Measurements from ENCODE around the gene HDAC4. TPM values are rescaled to one million over a fixed set of nuclear protein-coding genes. Genes with fewer than 3 reads are reported as not detected.

HDAC4 gene
- total RNA-seq, 1 donor from 2014 or later: 18.3 TPM

DNA sequence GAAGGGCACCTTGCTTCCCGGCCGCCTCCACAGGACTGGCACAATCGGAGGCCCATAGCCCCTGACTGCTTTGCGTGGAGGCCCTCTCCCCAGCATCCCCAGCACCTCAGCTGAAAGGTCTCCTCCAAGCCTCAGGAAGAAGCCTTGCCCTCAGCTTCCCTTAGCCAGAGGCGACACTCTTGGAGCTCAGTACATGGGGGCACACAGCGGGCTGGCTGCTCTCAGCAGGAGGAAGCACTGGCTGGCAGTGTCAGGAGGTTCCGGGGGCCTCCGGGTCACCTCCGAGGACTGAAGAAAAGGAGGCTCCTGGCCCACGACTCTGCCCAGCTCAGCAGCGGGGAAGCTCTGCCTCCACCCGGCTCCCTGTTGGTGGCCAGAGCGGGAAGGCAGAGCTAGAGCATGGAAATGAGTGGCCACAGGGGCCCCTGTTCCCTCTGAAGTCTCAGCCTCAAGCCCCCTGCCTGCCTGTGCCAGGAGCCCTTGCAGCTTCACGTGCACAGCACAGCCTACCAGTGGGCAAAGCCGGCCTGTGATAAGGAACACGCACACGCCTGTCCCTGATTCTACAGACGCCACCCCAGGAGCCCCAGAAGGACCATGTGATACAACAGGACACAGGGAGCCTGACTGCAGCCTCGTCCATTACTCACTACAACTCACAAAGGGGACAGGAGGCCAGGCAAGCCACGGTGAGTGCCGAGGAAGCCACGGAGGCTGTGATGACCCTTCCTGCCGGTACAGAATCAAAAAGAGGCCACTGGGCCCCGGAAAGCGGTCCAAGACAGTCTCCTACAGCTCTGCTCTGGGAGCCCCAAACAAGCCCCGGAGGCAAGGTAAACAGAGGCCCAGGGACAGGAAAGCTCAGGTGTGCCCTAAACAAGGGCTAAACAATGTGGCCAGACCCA lies 15.5 kb downstream of the HDAC4 start:
- ATAC-seq: no peak
- DNase-seq (ENCODE audit: low spot score): no peak

DNA sequence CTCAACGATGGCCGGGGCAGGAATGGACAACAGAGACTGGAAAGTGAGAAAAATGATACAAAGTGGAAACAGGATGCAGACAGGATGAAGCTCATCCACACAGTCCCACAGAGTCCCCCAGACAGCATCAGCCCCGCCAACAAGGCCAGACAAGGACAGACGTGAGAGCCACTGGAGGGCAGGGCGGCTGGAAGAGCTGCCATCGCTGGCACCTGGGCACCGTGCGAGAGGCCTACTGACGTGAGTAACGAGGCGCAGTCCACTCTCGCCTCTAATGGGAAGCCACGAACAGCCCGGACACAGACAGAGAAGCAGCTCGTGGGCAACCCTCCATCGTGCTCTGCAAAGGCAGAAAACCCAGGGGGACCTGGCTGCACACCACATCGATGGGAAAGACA lies 17.1 kb downstream of the HDAC4 start:
- ATAC-seq (no peak), DNase-seq (ENCODE audit: low spot score) (no peak)

DNA sequence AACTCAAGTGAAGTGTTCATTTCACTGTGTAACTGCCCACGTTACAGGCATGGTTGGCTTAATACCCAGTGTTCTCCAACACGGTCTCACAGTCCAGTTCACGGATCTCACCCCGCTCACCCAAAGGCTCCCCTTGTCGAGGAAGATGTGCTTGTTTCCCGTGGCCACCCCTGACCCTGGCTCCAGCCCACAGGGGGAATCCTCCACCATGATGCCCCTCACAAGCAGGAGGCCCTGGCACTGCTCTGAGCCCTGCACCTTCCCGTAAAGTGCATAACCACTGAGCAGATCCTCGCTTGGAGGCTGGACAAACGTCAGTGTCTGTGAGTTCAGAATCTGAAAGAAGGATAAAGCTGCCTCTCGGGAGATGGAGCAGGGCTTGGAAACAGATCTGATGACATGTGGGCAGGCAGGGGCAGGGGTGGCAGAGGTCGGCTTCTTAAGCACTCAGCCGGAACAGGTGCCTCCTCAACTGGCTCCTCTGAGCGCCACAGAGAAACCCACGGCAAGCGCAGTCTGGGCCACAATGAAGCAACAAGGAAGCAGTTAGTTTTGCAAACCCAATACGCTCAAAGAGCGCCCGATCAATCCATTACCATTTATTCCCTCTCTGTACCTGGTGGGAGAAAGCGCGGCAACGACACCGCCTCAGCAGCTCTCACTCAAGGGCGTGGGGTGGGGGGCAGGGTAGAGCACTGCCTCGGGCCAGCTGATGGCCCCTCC lies 17.6 kb downstream of the HDAC4 start:
- ATAC-seq: no peak

DNA sequence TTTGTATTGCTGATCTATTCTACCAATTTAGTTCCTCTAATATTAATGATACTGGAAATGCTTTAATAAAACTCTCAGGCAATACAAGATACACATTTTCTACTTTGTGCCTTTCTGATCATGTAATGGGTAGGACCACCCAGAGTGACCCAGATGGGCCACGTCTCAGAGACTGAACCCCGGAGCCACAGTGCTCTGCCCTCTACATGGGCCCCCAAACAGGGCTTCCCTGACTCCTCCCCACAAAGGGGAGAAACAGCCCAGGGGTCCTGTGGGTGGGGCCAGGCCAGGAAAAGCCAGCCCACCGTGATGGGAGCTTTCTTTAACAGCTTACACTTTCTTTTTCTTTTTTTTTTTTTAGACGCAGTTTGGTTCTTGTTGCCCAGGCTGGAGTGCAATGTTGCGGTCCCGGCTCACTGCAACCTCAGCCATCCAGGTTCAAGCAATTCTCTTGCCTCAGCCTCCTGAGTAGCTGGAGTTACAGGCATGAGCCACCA lies 18.4 kb downstream of the HDAC4 start:
- no peak for DNase-seq (ENCODE audit: low spot score)
- ATAC-seq: no peak

More for the DNA sequence above, 17.6 kb downstream of the HDAC4 start:
- no peak for DNase-seq (ENCODE audit: low spot score)

DNA sequence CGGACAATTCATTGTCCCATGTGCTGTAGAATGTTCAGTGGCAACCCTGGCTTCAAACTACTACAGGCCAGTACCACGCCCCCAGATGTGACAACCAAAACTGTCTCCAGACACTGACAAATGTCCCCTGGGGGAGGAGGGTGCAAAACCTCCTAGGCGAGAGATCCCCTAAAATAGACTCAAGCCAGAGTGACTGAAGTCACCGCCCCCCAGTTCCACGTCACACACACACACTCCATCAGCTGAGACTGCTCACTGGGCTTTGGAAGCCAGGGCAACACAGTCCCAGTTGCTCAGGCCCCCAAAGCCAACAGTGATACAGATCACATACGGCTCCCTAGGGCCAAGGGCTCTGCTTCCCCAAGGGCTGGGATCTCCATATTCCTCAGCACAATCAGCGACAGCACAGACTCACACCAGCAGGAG lies 19.1 kb downstream of the HDAC4 start:
- DNase-seq (ENCODE audit: low spot score): no peak
- ATAC-seq: no peak

DNA sequence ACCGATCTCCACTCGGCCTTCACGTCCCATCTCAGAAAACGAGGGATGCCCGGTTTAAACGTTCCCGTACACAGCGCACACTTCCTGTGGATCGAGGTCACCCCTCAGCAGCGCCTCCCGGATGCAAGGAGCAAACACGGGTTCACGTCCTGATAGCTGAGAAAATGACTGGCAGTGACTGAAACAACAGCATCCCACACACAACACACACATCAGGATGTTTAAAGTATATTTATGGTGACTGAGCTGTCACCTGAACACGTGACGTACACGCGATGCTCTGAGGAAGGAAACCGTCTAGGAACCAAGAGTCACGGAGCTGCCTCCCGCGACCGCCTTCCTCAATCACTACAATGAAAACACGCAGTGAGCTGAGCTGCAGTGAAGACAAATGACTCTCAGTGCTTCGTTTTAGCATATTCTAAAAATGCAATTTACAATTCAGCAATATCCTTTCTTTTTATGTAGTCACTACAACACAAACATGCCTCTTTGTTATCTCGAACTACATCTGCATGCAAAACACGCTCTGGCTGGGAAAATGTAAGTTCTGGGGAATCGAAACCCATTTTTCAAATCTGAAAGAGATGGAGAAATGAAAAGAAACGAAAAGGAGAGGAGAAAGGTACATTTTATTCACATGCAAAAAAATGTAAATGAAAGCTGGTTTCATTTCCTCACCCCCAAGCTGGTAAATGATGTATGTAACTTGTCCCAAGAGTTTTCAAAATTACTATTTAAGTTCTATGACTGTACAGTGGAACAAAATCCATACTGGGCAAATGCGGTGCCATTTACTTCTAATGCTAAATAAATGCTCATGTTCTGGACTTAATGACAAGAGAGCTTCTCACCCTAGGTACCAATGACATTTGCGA lies 19.8 kb downstream of the HDAC4 start:
- no peak for ATAC-seq
- DNase-seq (ENCODE audit: low spot score): no peak

- DNase-seq (ENCODE audit: low spot score): no peak
- no peak for ATAC-seq
Measured at GRCh38 chr2:239379641-239380170, 21.1 kb downstream of the HDAC4 start.

DNA sequence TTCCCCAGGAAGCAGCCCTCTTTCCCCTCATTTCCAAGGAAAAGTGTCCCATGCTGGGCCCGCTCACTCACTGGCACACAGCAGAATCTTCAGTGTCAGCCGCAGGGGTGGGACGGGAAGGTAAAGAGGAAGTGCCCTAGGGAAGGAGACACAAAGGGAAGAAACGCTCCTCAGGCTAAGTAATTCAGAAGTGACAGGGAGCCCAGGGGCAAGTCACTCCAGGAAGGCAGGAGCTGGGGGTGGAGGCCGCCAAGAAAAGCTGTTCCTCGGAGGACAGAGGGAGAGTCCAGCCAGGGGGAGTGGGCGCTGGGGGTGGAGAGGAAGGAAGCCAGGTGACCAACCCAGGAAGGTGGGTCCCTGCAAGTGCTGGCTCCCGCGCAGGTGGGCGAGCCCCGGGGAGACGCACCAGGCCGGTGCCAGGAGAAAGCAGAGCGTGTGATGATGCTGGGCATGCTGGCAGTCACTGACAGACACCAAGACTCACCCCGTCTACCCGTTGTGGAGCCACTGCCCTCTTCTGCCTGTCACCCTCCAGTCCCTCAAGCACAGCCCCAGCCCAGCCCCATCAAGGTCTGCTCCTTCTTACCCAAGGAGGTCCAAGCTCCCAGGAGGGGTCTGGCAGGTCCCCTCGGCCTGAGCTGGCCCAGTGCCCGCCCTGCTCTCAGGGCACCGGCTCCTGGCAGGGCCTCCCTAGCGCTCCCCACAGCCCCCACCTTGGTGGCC lies 21.7 kb downstream of the HDAC4 start:
- ATAC-seq (no peak), DNase-seq (ENCODE audit: low spot score) (no peak)

DNA sequence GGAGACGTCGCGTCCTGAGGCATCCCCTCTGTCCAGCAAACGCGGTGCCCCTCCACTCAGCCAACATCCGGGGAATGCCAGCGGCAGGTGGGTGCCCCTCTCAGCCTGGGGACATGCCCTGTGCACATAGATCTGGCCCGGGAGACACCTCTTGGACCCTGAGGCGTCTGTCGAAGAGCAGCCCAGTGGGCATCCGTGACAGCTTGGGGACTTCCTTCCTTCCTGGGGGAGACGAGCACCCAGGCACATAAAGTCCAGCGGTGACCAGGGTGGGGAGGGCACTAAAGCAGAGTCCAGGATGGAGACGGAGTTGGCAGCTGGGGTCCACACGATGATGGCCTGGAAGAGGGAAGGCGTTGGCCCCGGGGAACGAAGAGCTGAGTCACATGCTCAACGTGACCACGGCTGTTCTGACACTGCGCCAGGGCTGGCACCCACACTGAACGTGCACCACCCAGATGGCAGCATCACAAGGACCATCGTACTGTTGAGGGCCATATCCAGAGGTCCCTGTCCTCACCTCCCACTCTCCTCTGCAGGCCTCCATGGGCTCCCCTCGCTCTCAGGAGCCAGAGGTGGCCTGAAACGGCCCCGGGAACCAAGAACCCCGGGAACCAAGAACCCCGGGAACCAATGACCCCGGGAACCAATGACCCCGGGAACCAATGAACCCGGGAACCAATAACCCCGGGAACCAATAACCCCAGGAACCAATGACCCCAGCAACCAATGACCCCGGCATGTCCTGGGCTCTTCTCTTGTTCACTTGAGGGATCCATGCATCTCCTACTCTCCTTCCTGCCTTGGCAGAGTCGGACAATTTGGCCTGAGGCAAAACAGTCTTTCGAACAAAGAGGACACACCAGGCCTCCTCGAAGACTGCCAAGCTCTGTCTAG lies 22.6 kb downstream of the HDAC4 start:
- no peak for ATAC-seq
- DNase-seq (ENCODE audit: low spot score): no peak

DNA sequence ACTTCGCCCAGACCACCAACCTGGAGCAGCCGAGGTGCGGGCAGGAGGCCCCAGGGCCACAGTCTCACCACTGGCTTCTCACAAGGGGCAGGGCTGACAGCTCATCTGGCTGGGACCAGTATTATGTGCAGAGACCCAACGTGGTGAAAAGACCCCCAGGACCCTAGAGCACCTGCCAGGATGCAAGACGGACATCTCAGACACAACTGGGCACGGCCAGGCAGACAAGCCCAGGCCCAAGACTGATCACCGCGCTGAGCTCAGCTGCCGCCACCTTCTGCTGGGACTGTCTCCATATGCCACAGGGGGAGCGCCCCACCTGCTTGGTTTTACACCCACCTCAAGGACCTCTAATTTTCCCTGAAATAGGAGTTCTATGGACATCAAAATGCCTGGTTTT lies 23.2 kb downstream of the HDAC4 start:
- ATAC-seq (no peak), DNase-seq (ENCODE audit: low spot score) (no peak)

GRCh38 chr2:239376942-239377531 lies 23.8 kb downstream of the HDAC4 start:
- ATAC-seq (no peak), DNase-seq (ENCODE audit: low spot score) (no peak)

GRCh38 chr2:239376351-239376750 lies 24.5 kb downstream of the HDAC4 start:
- no peak for DNase-seq (ENCODE audit: low spot score)
- no peak for ATAC-seq

DNA sequence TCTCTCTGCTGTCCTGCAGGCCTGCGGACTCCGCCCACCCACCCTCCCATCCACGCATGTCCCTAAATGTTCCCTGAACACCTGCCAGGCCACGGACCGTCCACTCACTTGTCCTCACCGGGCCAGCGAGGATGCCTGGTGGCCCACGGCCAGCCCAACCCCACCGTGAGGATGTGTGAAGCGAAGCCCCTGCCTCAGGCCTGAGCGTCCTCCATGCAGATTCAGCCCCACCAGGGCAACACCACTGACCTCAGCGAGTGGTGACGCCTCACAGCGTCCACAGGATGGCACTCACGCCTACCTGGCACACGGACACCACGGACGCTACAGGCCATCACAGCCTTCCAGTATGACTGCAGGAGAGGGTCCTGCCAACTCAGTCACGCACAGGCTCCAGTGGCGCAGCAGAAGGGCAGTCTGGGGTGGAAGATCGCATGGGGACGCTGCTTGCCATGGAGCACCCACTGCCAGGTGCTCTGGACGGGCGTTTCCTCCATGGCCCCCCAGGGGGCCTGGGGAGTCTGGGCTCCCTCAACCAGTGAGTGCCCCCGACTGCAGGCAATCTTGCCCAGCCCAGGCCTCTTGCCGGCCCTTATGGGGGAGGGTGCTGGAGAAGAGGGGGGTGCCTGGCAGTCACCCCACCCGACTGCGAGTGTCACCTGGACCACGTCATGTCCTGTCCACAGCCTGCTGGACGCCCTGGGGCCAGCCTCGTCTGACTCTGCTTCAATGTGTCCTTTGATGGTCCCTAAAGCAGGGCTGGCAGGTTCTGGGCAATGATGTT lies 25.4 kb downstream of the HDAC4 start:
- DNase-seq (ENCODE audit: low spot score): no peak
- peak; percentile 39 for ATAC-seq

- no peak for DNase-seq (ENCODE audit: low spot score)
Measured at GRCh38 chr2:239374896-239375277, 25.9 kb downstream of the HDAC4 start.

GRCh38 chr2:239372835-239373234 lies 28.0 kb downstream of the HDAC4 start:
- ATAC-seq (no peak), DNase-seq (ENCODE audit: low spot score) (no peak)

More at GRCh38 chr2:239374896-239375277, 25.9 kb downstream of the HDAC4 start:
- ATAC-seq: no peak

DNA sequence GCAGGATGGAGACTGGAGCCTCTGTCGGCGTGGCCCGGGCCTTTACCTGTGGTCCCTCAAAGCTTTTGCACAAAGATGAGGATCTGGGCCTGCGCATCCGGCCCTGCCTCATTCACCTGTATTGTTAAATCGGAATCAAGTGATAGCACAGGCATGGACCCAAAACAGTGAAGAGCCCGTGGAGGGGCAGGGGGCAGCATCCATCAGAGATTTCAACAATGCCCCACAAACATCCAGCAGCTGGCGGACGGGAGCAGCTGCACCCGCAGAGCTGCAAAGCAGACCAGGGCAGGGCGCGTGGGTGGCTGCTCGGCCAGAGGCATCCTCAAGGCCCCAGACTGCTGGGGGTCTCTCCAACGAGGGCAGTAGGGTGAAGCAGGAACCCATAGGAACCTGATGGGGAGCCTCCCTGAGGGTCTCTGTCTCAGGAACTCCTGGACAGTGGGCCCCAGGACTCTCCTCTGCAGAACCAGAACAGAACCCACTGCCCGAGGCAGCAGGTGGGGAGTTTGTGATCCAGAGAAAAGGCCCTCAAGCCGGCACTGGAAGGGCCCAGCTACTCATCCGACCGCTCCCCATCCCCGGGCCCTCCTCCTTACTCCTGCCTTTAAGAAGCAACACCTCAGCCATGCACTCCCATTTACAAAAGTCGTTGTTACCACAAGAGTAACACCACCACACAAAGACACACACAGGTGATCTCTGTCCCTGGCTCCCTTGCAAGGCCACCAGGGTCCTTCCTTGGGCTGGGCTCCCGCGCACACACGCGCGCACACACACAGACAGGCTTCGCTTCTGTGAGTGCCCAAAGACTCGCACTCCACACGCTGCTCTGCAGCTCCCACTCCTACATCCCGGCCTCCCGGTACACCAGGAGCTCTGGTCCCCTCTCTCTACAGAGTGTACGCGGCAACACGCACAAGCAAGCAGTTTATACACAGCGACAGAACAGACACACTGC lies 28.8 kb downstream of the HDAC4 start:
- DNase-seq (ENCODE audit: low spot score): no peak
- ATAC-seq: no peak

All from left lobe of liver (tissue), 2 donors.